Cardiac muscle cell (in vitro differentiated cells and primary cell): ENCODE results near the gene B4GALT1. TPM values are rescaled to one million over a fixed set of nuclear protein-coding genes. Genes with fewer than 3 reads are reported as not detected.

Experiments used
- DNase-seq, 2 donors: peaks; one replicate each; pipeline versions ENCODE4 v3.0.0 to v3.0.0-alpha.2; 2010 to 2017; ENCODE audit warnings: low read depth in 1 of 2, low spot score in 1 of 2
- H3K27ac ChIP-seq: fragments of 200-600 bp; sonication (generic); 2 replicates; pipeline ENCODE4 v1.5.1; 2016
- H3K27me3 ChIP-seq: fragments of 200-600 bp; sonication (generic); 2 replicates; pipeline ENCODE4 v1.6.0; 2016; ENCODE audit warnings: control low read depth
- H3K36me3 ChIP-seq: fragments of 200-600 bp; sonication (generic); 2 replicates; pipeline ENCODE4 v1.5.1; 2016; ENCODE audit warnings: control low read depth
- H3K4me1 ChIP-seq: fragments of 200-600 bp; sonication (generic); 2 replicates; pipeline ENCODE4 v1.8.1; 2017; ENCODE audit warnings: low read depth, mild to moderate bottlenecking, mixed run types
- H3K4me3 ChIP-seq: fragments of 200-600 bp; sonication (generic); 2 replicates; pipeline ENCODE4 v1.5.1; 2016; ENCODE audit warnings: mild to moderate bottlenecking
- H3K9me3 ChIP-seq: fragments of 200-600 bp; sonication (generic); 2 replicates; pipeline ENCODE4 v1.5.1; 2017; ENCODE audit warnings: low read depth, mild to moderate bottlenecking, control low read depth
- CTCF ChIP-seq: IDR thresholded peaks from 2 replicates; pipeline ENCODE4 v1.5.1; 2012; ENCODE audit warnings: low read depth, mild to moderate bottlenecking, low read length
- polyA plus RNA-seq: library from polyadenylated mRNA; unstranded; fragments of >200 nt; fragmentation: Nextera tagmentation; extraction: Ambion mirVana; gene quantifications from 2 replicates; pipeline ENCODE4 v1.2.1, GENCODE V29; 2016
- total RNA-seq: library from RNA; depleted of rRNA; stranded (reverse); fragments of >200 nt; gene quantifications from 2 replicates; pipeline ENCODE4 v1.2.3, GENCODE V29; 2016

B4GALT1 gene
- total and polyA plus RNA-seq, 2 experiments from 2014 or later, result 22.1 to 33.6 TPM

GRCh38 chr9:33158843-33159776 is 8.0 kb downstream of the B4GALT1 start:
- H3K4me1 ChIP-seq, result peaks cover 70% of the 10 kb centered on the region
- peak in 1 of 2 donors; percentile 75 for DNase-seq
- peak overlapping the region; percentile 64 for H3K27ac ChIP-seq
- no peaks in the 10 kb centered on the region for H3K36me3 ChIP-seq
- no peak overlapping the region for H3K4me3 ChIP-seq
- TF ChIP-seq CTCF, result no peak
- H3K9me3 ChIP-seq, result no peaks in the 10 kb centered on the region
- no peaks in the 10 kb centered on the region for H3K27me3 ChIP-seq

GRCh38 chr9:33157960-33158842 is 8.9 kb downstream of the B4GALT1 start:
- no peaks in the 10 kb centered on the region for H3K36me3 ChIP-seq
- TF ChIP-seq CTCF, result no peak
- H3K27ac ChIP-seq, result peak overlapping the region; percentile 64
- peaks cover 62% of the 10 kb centered on the region for H3K4me1 ChIP-seq
- no peak for DNase-seq
- no peaks in the 10 kb centered on the region for H3K9me3 ChIP-seq
- H3K4me3 ChIP-seq, result no peak overlapping the region
- no peaks in the 10 kb centered on the region for H3K27me3 ChIP-seq

GRCh38 chr9:33155393-33155792 is 11.7 kb downstream of the B4GALT1 start:
- DNase-seq, result no peak
- no peak for TF ChIP-seq CTCF
- H3K4me3 ChIP-seq, result no peak overlapping the region
- no peaks in the 10 kb centered on the region for H3K27me3 ChIP-seq
- no peak overlapping the region for H3K27ac ChIP-seq
- no peaks in the 10 kb centered on the region for H3K36me3 ChIP-seq
- H3K9me3 ChIP-seq, result no peaks in the 10 kb centered on the region
- peaks cover 44% of the 10 kb centered on the region for H3K4me1 ChIP-seq

- no peaks in the 10 kb centered on the region for H3K9me3 ChIP-seq
- no peaks in the 10 kb centered on the region for H3K36me3 ChIP-seq
- H3K27ac ChIP-seq, result no peak overlapping the region
- peaks cover 35% of the 10 kb centered on the region for H3K4me1 ChIP-seq
- no peaks in the 10 kb centered on the region for H3K27me3 ChIP-seq
- no peak overlapping the region for H3K4me3 ChIP-seq
- TF ChIP-seq CTCF, result no peak
- DNase-seq, result no peak
These were observed 12.8 kb downstream of the B4GALT1 start for GRCh38 chr9:33154371-33154770.

- no peaks in the 10 kb centered on the region for H3K36me3 ChIP-seq
- no peaks in the 10 kb centered on the region for H3K9me3 ChIP-seq
- DNase-seq, result no peak
- H3K27ac ChIP-seq, result no peak overlapping the region
- H3K4me1 ChIP-seq, result peaks cover 28% of the 10 kb centered on the region
- H3K27me3 ChIP-seq, result no peaks in the 10 kb centered on the region
- H3K4me3 ChIP-seq, result no peak overlapping the region
- no peak for TF ChIP-seq CTCF
These were observed 13.5 kb downstream of the B4GALT1 start for GRCh38 chr9:33153666-33154065.
